SU-DHL-6 (cell line): Measurements from ENCODE around the gene COP1.

ENCODE experiments used
- H2AFZ ChIP-seq: fragments of 200-600 bp; sonication (generic); 2 replicates; pipeline ENCODE4 v1.6.1; 2014; ENCODE audit warnings: low read depth, mild to moderate bottlenecking, moderate library complexity, mixed read lengths, antibody characterized with exemption, low read length; ENCODE audit not compliant: severe bottlenecking
- H3F3A ChIP-seq: fragments of 200-600 bp; shearing (Covaris generic); 2 replicates; pipeline ENCODE4 v1.6.0; 2016; ENCODE audit warnings: antibody characterized with exemption, mild to moderate bottlenecking; ENCODE audit not compliant: insufficient read depth
- H3K27ac ChIP-seq: fragments of 200-600 bp; sonication (generic); 2 replicates; pipeline ENCODE4 v1.5.1; 2016; ENCODE audit warnings: low read depth, mild to moderate bottlenecking, low read length, moderate library complexity, mixed read lengths
- H3K27me3 ChIP-seq: fragments of 200-600 bp; sonication (generic), shearing (Covaris generic); 2 replicates; pipeline ENCODE4 v1.6.0; 2014; ENCODE audit warnings: mild to moderate bottlenecking, low read length
- H3K36me3 ChIP-seq: fragments of 200-600 bp; sonication (generic); 2 replicates; pipeline ENCODE4 v1.6.1; 2014; ENCODE audit warnings: mild to moderate bottlenecking, low read length, mixed read lengths
- H3K4me2 ChIP-seq: fragments of 300-600, 200-600 bp; shearing (Covaris generic), sonication (generic); 2 replicates; pipeline ENCODE4 v1.6.0; 2014; ENCODE audit warnings: low read length, low read depth, mild to moderate bottlenecking; ENCODE audit not compliant: poor library complexity, severe bottlenecking
- H3K4me3 ChIP-seq: fragments of 200-600 bp; sonication (generic); 2 replicates; pipeline ENCODE4 v1.5.1; 2014; ENCODE audit warnings: antibody characterized with exemption, low read length, mild to moderate bottlenecking, mixed read lengths; ENCODE audit not compliant: insufficient read depth, poor library complexity, severe bottlenecking
- H3K79me2 ChIP-seq: fragments of 200-600 bp; sonication (generic); 2 replicates; pipeline ENCODE4 v1.6.1; 2014; ENCODE audit warnings: mild to moderate bottlenecking, low read length, moderate library complexity; ENCODE audit not compliant: insufficient read depth
- H3K9ac ChIP-seq: fragments of 200-600 bp; sonication (generic); 2 replicates; pipeline ENCODE4 v1.7.0; 2014; ENCODE audit warnings: mild to moderate bottlenecking, low read length
- H3K9me2 ChIP-seq: fragments of 200-600 bp; sonication (generic); replicated peaks from 2 replicates; pipeline ENCODE4 v1.6.1; 2014; ENCODE audit warnings: low read length; ENCODE audit not compliant: insufficient read depth
- H3K9me3 ChIP-seq: fragments of 200-600 bp; sonication (generic); 2 replicates; pipeline ENCODE4 v1.6.1; 2014; ENCODE audit warnings: low read length, mixed read lengths; ENCODE audit not compliant: insufficient read depth
- H4K20me1 ChIP-seq: fragments of 200-600 bp; sonication (generic); 2 replicates; pipeline ENCODE4 v1.6.1; 2014; ENCODE audit warnings: low read depth, mild to moderate bottlenecking, antibody characterized with exemption, low read length, moderate library complexity, mixed read lengths
- EZH2phosphoT487 ChIP-seq: fragments of 200-600 bp; sonication (generic), shearing (Covaris generic); conservative IDR thresholded peaks from 2 replicates; pipeline ENCODE4 v1.6.1; 2018; ENCODE audit warnings: mild to moderate bottlenecking, antibody characterized with exemption, low read length, moderate library complexity, mixed read lengths
- TF ChIP-seq, protein P1 (sequence below): fragments of 200-600 bp; sonication (generic); IDR thresholded peaks from one replicate; pipeline ENCODE4 v1.5.1; 2017; ENCODE audit warnings: antibody characterized with exemption, mild to moderate bottlenecking, low read length, moderate library complexity; ENCODE audit not compliant: insufficient read depth, poor library complexity, severe bottlenecking

Gene COP1

DNA sequence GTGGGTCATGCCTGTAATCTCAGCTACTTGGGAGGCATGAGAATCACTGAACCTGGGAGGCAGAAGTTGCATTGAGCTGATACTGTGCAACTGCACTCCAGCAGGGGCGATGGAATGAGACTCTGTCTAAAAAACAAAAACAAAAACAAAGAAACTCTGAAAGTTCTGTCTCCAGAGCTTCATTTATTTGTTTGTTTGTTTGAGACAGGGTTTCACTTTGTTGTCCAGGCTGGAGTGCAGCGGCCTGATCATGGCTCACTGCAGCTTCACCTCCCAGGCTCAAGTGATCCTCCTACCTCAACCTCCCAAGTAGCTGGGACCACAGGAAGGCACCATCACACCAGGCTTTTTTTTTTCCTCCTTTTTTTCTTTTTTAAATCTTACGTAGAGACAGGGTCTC is 271.9 kb downstream of the COP1 start:
- Histone ChIP-seq H3K27ac (no peak overlapping the region), H3K79me2 (no peaks in the 10 kb centered on the region), H4K20me1 (no peaks in the 10 kb centered on the region), H3F3A (no peaks in the 10 kb centered on the region; the same call in 1 of the 2 replicates), H3K27me3 (no peaks in the 10 kb centered on the region), H3K36me3 (peaks cover 4% of the 10 kb centered on the region; the same call in 1 of the 2 replicates), H2AFZ (no peak overlapping the region), H3K9me3 (no peaks in the 10 kb centered on the region), H3K4me3 (no peak overlapping the region), H3K4me2 (no peak overlapping the region), H3K9me2 (no peaks in the 10 kb centered on the region), H3K9ac (no peak overlapping the region)
- TF ChIP-seq, protein P1, sequence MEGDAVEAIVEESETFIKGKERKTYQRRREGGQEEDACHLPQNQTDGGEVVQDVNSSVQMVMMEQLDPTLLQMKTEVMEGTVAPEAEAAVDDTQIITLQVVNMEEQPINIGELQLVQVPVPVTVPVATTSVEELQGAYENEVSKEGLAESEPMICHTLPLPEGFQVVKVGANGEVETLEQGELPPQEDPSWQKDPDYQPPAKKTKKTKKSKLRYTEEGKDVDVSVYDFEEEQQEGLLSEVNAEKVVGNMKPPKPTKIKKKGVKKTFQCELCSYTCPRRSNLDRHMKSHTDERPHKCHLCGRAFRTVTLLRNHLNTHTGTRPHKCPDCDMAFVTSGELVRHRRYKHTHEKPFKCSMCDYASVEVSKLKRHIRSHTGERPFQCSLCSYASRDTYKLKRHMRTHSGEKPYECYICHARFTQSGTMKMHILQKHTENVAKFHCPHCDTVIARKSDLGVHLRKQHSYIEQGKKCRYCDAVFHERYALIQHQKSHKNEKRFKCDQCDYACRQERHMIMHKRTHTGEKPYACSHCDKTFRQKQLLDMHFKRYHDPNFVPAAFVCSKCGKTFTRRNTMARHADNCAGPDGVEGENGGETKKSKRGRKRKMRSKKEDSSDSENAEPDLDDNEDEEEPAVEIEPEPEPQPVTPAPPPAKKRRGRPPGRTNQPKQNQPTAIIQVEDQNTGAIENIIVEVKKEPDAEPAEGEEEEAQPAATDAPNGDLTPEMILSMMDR = no peak

DNA sequence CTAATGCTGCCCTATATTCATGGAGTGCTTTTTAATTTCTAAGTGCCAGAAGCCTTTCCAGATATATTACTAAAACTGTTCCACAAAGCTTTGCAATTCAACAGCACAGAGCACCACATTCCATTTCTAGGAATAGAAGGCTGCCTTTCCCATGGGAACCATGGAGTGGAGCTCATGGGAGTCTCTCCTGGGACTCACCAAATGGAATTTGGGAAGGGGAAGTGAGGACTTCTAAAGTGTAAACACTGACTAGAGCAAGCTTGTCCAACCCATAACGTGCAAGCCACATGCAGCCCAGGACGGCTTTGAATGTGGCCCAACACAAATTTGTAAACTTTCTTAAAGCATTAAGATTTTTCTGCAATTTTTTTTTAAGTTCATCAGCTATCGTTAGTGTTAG is 273.3 kb downstream of the COP1 start:
- H3K9ac ChIP-seq = no peak overlapping the region
- no peaks in the 10 kb centered on the region; the same call in 1 of the 2 replicates for H3F3A ChIP-seq
- H3K27ac ChIP-seq = no peak overlapping the region
- H3K4me2 ChIP-seq = no peak overlapping the region
- peaks cover 9% of the 10 kb centered on the region; the same call in 1 of the 2 replicates for H3K36me3 ChIP-seq
- H2AFZ ChIP-seq = no peak overlapping the region
- TF ChIP-seq, protein P1 = no peak
- TF ChIP-seq EZH2phosphoT487 = no peak
- H3K9me3 ChIP-seq = no peaks in the 10 kb centered on the region
- H3K27me3 ChIP-seq = no peaks in the 10 kb centered on the region
- H3K79me2 ChIP-seq = no peaks in the 10 kb centered on the region
- no peaks in the 10 kb centered on the region for H3K9me2 ChIP-seq
- no peaks in the 10 kb centered on the region for H4K20me1 ChIP-seq
- no peak overlapping the region for H3K4me3 ChIP-seq

DNA sequence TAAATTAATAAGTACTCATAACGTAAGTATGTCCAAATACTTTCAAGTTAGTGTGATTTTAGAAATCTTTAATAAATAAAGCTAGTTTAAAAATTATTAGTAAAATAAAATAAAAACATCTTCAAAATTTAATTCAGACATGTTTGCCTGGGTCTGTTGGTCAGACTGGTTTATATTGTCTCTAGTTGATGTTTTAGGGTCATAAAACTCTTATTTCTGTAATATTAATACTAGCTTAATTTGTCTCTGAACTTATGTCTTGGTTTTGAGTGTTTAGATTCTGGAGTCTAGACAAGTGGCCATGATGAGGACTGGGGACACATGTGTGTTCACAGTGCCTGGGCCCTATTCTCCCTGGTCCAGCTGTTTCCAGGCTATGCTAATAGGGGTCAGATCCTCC is 279.1 kb downstream of the COP1 start:
- H3K27ac ChIP-seq = no peak overlapping the region
- H3K36me3 ChIP-seq = peaks cover 14% of the 10 kb centered on the region; the same call in 1 of the 2 replicates
- TF ChIP-seq, protein P1 = no peak
- TF ChIP-seq EZH2phosphoT487 = no peak
- H3K9me3 ChIP-seq = peaks cover 3% of the 10 kb centered on the region; the same call in 1 of the 2 replicates
- no peaks in the 10 kb centered on the region for H3K9me2 ChIP-seq
- H2AFZ ChIP-seq = no peak overlapping the region
- H4K20me1 ChIP-seq = no peaks in the 10 kb centered on the region
- no peaks in the 10 kb centered on the region for H3K27me3 ChIP-seq
- no peak overlapping the region for H3K9ac ChIP-seq
- no peak overlapping the region for H3K4me2 ChIP-seq
- no peaks in the 10 kb centered on the region for H3F3A ChIP-seq
- H3K79me2 ChIP-seq = no peaks in the 10 kb centered on the region
- no peak overlapping the region for H3K4me3 ChIP-seq
